Measurements from ENCODE around the gene RARB.

Gene RARB

DNA sequence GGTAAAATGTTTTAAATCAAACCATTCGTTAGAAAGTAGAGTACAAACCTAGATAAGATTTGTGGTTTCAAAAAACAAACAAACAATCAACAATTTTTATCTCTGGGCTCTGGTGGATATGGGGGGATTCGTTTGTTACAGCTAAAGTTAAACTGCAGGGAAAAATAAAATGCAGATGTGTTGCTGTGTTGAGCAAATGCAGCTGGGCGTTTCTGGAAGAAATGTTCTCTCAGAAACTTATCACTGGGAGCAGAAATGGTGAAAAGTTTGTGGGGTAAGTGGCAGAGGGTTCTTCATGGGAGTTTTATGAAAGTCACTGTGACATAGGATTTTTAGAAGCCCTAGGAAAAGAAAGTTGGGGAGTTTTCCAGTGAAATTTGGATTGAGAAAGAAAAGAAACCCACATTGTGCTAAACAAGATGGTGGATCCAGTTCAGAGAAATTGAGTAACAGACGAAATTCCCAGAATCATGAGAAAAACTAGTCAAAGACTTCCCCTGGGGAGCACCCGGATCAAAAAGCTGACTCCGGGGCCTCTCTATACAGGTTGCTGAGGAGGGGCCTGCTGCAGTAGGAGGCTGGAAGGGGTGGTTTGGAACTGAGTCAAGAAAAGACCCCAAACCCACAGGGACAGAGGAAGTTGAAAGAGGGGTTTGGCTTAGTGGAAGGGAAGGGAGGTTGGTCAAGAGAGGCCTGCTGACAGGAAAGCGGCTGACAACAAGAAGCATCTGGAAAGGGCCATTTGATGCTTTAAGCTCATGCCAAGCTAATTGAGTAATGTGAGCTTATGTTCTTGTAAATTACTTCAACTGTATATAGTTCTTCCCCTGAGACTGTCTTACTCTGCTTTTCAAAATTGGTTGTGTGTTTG, 108.7 kb downstream of the RARB start:
- H3K4me3 ChIP-seq: no peak overlapping the region
- no peaks in the 10 kb centered on the region for H3K36me3 ChIP-seq (ENCODE audit: insufficient read depth, low read length)
- no peak for DNase-seq (ENCODE audit: low read depth, low spot score)
- no peak overlapping the region for H3K27ac ChIP-seq
- no peak overlapping the region for H3K9ac ChIP-seq (ENCODE audit: insufficient read length)
- TF ChIP-seq FOXP2 (optimal IDR thresholded peaks at IDR 0.05; ENCODE audit: control extremely low read depth, extremely low read length, insufficient read depth) (no peak), EZH2 (IDR thresholded peaks at IDR 0.05) (no peak), POLR2AphosphoS5 (IDR thresholded peaks at IDR 0.05; ENCODE audit: borderline replicate concordance, low read depth, low read length) (no peak)
- no peaks in the 10 kb centered on the region for H3K9me3 ChIP-seq (ENCODE audit: low read depth, low read length)

DNA sequence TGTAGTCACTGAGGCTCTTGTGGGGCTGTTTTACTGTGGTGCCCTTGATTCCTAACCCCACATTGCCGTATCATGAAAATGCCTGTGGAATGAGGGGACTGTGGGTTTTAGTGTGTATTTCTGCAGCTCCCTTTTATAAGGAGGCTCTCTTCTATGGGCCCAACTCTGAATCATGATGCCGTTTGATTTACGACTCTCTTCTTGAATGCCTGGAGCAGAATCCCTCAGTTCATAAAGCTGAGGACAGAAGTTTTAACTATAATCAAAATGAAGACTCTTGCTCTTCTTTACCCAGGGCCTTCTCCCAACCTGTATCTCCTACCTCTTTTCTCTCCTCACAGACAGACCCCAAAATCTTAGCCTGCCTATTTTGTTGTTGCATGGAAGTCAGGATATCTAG, 109.5 kb downstream of the RARB start:
- H3K9me3 ChIP-seq (ENCODE audit: low read depth, low read length): no peaks in the 10 kb centered on the region
- no peak overlapping the region for H3K9ac ChIP-seq (ENCODE audit: insufficient read length)
- no peak overlapping the region for H3K4me3 ChIP-seq
- TF ChIP-seq FOXP2 (optimal IDR thresholded peaks at IDR 0.05; ENCODE audit: control extremely low read depth, extremely low read length, insufficient read depth) (no peak), POLR2AphosphoS5 (IDR thresholded peaks at IDR 0.05; ENCODE audit: borderline replicate concordance, low read depth, low read length) (no peak), EZH2 (IDR thresholded peaks at IDR 0.05) (no peak)
- DNase-seq (ENCODE audit: low read depth, low spot score): no peak
- H3K27ac ChIP-seq: no peak overlapping the region
- H3K36me3 ChIP-seq (ENCODE audit: insufficient read depth, low read length): no peaks in the 10 kb centered on the region

DNA sequence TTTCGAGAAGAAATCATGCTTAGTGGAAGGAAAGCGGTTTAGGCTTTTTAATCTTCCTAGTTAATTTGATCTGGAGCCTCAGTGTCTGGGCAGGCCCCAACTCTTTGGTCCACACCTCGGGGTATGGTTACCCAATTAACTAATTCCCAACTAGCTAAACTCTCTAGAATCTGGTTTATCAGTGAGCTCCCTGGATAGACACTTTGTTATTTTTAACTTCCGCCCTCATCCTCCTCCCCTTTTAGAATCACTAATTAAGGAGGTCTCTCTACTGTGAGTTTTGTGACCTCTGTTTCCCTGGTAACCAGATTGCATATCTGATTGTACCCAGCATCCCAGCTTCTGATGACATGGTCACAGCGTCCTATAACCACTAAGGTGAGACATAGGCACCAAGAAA, 112.2 kb downstream of the RARB start:
- Histone ChIP-seq H3K36me3 (ENCODE audit: insufficient read depth, low read length) (no peaks in the 10 kb centered on the region), H3K9ac (ENCODE audit: insufficient read length) (no peak overlapping the region), H3K9me3 (ENCODE audit: low read depth, low read length) (no peaks in the 10 kb centered on the region), H3K4me3 (no peak overlapping the region), H3K27ac (no peak overlapping the region)
- TF ChIP-seq EZH2 (IDR thresholded peaks at IDR 0.05) (no peak), FOXP2 (optimal IDR thresholded peaks at IDR 0.05; ENCODE audit: control extremely low read depth, extremely low read length, insufficient read depth) (no peak), POLR2AphosphoS5 (IDR thresholded peaks at IDR 0.05; ENCODE audit: borderline replicate concordance, low read depth, low read length) (no peak)
- DNase-seq (ENCODE audit: low read depth, low spot score): no peak

DNA sequence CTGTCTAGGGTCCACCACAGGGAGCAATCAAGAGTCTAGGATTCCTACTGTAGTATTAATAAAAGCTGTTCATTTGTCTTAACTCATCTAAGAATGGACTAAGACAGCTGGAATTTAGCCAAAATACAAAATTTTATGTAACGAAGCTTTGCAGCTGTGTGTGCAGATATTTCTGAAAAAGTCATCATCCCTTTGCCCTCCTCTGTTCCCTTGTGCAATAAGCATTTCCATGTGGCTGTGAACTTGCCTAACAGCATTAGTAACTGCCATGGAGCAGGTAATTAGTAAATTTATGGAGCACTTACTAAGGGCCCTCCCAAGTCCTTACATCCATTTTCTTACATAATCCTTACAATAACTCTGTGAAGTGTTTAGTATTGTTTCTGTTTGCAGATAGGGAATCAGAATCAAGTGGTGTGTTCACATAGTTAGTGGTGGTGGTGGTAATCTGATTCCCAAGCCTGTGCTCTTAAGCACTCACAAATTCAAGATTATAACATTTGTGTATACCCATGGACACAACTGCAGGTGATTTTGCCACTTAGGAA, 114.5 kb downstream of the RARB start:
- DNase-seq (ENCODE audit: low read depth, low spot score): no peak
- no peak for TF ChIP-seq FOXP2 (optimal IDR thresholded peaks at IDR 0.05; ENCODE audit: control extremely low read depth, extremely low read length, insufficient read depth)
- TF ChIP-seq POLR2AphosphoS5 (IDR thresholded peaks at IDR 0.05; ENCODE audit: borderline replicate concordance, low read depth, low read length): no peak
- no peak for TF ChIP-seq EZH2 (IDR thresholded peaks at IDR 0.05)
- H3K27ac ChIP-seq: no peak overlapping the region
- no peak overlapping the region for H3K9ac ChIP-seq (ENCODE audit: insufficient read length)
- no peak overlapping the region for H3K4me3 ChIP-seq
- H3K36me3 ChIP-seq (ENCODE audit: insufficient read depth, low read length): no peaks in the 10 kb centered on the region
- no peaks in the 10 kb centered on the region for H3K9me3 ChIP-seq (ENCODE audit: low read depth, low read length)

DNA sequence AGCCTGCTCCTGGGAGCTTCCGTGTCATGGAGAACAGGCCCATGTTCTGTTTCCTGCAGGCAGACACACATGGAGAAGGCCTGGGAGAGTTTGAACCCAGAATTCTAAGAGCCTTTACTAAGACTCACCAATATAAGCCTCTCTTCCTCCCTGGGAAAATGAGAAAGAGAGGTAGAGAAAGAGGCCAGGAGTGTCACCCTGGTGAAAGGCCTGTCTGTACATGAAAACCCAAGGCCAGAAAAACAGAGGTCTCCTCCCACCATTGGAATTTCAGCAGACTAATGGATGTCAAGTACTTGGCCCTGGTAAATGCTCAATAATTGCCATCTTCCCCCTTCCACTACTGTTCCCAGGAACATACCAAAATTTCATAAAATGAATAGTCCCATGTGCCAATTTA, 119.0 kb downstream of the RARB start:
- Histone ChIP-seq H3K9ac (ENCODE audit: insufficient read length) (no peak overlapping the region), H3K9me3 (ENCODE audit: low read depth, low read length) (no peaks in the 10 kb centered on the region), H3K27ac (no peak overlapping the region), H3K4me3 (no peak overlapping the region), H3K36me3 (ENCODE audit: insufficient read depth, low read length) (no peaks in the 10 kb centered on the region)
- DNase-seq (ENCODE audit: low read depth, low spot score): no peak
- TF ChIP-seq FOXP2 (optimal IDR thresholded peaks at IDR 0.05; ENCODE audit: control extremely low read depth, extremely low read length, insufficient read depth) (no peak), EZH2 (IDR thresholded peaks at IDR 0.05) (no peak), POLR2AphosphoS5 (IDR thresholded peaks at IDR 0.05; ENCODE audit: borderline replicate concordance, low read depth, low read length) (no peak)

DNA sequence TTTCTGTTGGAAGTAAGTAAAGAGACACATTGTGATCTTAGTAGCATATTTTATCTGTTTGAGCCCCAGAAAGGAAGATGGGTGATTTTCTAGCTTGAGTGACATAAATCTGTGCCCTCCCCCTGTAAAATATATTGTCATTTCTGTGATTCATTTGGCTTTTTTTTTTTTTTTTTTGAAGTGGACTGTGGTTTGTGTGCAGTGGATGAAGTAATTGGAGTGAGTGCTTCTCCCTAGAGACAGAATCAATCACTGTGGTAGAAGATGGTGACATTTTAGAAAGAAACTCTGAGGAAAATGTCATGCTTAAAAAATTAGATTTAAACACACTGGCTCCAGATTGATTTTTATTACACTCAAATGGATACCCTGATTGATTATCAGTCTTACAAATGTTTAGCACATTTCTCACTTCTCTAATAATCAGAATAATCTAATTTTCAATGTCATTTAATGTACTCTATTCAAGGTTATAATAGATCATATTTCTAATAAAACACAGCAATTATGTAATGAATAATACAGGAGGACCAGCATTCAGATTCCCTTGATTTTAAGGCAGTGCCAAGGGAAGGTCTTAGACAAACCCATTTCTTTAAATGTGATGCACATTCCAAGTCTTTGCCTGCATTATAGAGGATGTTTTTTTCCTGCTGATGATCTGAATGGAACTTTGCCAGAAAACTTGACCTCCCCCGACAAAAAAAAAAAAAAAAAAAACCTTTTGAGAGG, 120.0 kb downstream of the RARB start:
- Histone ChIP-seq H3K27ac (no peak overlapping the region), H3K4me3 (no peak overlapping the region), H3K9me3 (ENCODE audit: low read depth, low read length) (no peaks in the 10 kb centered on the region), H3K9ac (ENCODE audit: insufficient read length) (no peak overlapping the region), H3K36me3 (ENCODE audit: insufficient read depth, low read length) (no peaks in the 10 kb centered on the region)
- TF ChIP-seq FOXP2 (optimal IDR thresholded peaks at IDR 0.05; ENCODE audit: control extremely low read depth, extremely low read length, insufficient read depth) (no peak), POLR2AphosphoS5 (IDR thresholded peaks at IDR 0.05; ENCODE audit: borderline replicate concordance, low read depth, low read length) (no peak), EZH2 (IDR thresholded peaks at IDR 0.05) (no peak)
- no peak for DNase-seq (ENCODE audit: low read depth, low spot score)

DNA sequence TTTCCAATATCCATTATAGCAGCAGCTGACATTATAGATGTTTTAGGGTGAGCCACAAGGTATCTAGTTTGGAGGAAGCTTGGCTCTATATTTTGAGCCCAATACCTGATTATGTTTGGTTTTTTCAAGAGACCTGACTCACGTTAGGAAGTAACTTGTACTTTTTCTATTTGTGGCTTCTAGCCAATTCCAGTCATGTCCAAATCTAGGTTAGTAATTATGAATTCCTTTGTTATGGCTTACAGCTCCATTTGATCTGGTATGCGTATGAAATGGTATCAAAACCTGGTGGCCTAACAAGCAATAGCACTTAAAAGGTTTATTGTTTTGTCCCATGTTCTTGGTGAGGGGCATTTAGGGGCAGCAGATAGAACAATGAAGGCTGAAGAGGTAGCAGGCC, 120.8 kb downstream of the RARB start:
- H3K4me3 ChIP-seq: no peak overlapping the region
- H3K9ac ChIP-seq (ENCODE audit: insufficient read length): no peak overlapping the region
- DNase-seq (ENCODE audit: low read depth, low spot score): no peak
- TF ChIP-seq FOXP2 (optimal IDR thresholded peaks at IDR 0.05; ENCODE audit: control extremely low read depth, extremely low read length, insufficient read depth) (no peak), EZH2 (IDR thresholded peaks at IDR 0.05) (no peak), POLR2AphosphoS5 (IDR thresholded peaks at IDR 0.05; ENCODE audit: borderline replicate concordance, low read depth, low read length) (no peak)
- H3K36me3 ChIP-seq (ENCODE audit: insufficient read depth, low read length): no peaks in the 10 kb centered on the region
- no peaks in the 10 kb centered on the region for H3K9me3 ChIP-seq (ENCODE audit: low read depth, low read length)
- H3K27ac ChIP-seq: no peak overlapping the region

DNA sequence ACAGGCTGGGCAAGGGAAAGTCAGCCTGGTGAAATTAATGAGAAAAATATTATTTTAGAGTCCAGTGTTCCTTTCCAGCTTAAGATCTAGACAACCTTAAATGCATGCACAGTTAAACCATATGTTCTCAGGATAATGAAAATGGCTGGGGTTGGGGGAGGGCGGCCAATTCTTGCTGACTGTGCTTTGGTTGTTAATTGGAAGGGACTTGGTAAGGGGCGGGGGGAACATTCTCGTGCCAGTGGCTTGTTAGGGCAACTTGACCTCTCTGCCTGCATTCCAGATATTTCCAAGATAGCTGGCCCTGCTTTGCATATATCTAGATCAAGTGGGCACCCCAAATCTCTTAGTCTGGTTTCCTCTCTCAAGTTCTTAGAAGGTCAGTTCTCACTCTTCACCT, 124.2 kb downstream of the RARB start:
- no peak overlapping the region for H3K4me3 ChIP-seq
- no peak overlapping the region for H3K9ac ChIP-seq (ENCODE audit: insufficient read length)
- TF ChIP-seq POLR2AphosphoS5 (IDR thresholded peaks at IDR 0.05; ENCODE audit: borderline replicate concordance, low read depth, low read length) (no peak), EZH2 (IDR thresholded peaks at IDR 0.05) (no peak), FOXP2 (optimal IDR thresholded peaks at IDR 0.05; ENCODE audit: control extremely low read depth, extremely low read length, insufficient read depth) (no peak)
- H3K9me3 ChIP-seq (ENCODE audit: low read depth, low read length): no peaks in the 10 kb centered on the region
- no peak overlapping the region for H3K27ac ChIP-seq
- DNase-seq (ENCODE audit: low read depth, low spot score): no peak
- no peaks in the 10 kb centered on the region for H3K36me3 ChIP-seq (ENCODE audit: insufficient read depth, low read length)
